Articular chondrocyte of knee joint (primary cell): ENCODE measurements around the gene CLOCK. TPM values are rescaled to one million over a fixed set of nuclear protein-coding genes. Genes with fewer than 3 reads are reported as not detected.

ENCODE experiments used
- small RNA-seq: library from RNA; depleted of rRNA; stranded (forward); fragments of <200 nt; gene quantifications from one replicate; pipeline ENCODE3, GENCODE V24; 2012
- total RNA-seq: library from RNA; depleted of rRNA; stranded (reverse); fragments of >200 nt; gene quantifications from 2 replicates; pipeline ENCODE4 v1.2.3, GENCODE V29; 2012

CLOCK gene, protein sequence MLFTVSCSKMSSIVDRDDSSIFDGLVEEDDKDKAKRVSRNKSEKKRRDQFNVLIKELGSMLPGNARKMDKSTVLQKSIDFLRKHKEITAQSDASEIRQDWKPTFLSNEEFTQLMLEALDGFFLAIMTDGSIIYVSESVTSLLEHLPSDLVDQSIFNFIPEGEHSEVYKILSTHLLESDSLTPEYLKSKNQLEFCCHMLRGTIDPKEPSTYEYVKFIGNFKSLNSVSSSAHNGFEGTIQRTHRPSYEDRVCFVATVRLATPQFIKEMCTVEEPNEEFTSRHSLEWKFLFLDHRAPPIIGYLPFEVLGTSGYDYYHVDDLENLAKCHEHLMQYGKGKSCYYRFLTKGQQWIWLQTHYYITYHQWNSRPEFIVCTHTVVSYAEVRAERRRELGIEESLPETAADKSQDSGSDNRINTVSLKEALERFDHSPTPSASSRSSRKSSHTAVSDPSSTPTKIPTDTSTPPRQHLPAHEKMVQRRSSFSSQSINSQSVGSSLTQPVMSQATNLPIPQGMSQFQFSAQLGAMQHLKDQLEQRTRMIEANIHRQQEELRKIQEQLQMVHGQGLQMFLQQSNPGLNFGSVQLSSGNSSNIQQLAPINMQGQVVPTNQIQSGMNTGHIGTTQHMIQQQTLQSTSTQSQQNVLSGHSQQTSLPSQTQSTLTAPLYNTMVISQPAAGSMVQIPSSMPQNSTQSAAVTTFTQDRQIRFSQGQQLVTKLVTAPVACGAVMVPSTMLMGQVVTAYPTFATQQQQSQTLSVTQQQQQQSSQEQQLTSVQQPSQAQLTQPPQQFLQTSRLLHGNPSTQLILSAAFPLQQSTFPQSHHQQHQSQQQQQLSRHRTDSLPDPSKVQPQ
- 51.9 and 57.1 TPM in 2 replicates for total RNA-seq

GRCh38 chr4:55546756-55547465 is at the start of gene CLOCK:
TSS of gene CLOCK (minus strand) at chr4:55546909. CDS start at chr4:55482785, 64,124 bp downstream.

DNA sequence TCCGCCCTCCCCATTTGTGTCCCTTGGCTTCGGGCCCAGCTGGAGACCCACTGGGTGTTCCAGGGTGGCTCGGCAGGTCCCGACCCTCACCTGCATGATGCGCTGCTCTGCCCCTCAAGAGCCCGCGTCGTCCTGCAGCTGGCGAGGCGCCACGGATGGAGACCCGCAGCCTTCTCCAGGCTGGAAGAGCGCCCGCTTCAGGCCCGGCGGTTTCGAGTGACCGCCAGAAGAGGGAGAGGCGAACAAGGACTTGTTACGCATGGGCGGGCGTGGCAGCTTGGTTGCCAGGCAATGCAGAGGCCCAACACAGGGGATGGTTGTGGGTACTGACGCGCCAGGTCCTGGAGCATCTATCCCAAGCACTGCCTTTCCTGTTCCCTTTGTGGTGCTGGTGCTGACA is 45.3 kb upstream of the CLOCK start, which contains the start of gene PDCL2:
TSS of gene PDCL2 (minus strand) at position 232 of the 400 bp plus-strand sequence. CDS start at position 96, 136 bp downstream.

DNA sequence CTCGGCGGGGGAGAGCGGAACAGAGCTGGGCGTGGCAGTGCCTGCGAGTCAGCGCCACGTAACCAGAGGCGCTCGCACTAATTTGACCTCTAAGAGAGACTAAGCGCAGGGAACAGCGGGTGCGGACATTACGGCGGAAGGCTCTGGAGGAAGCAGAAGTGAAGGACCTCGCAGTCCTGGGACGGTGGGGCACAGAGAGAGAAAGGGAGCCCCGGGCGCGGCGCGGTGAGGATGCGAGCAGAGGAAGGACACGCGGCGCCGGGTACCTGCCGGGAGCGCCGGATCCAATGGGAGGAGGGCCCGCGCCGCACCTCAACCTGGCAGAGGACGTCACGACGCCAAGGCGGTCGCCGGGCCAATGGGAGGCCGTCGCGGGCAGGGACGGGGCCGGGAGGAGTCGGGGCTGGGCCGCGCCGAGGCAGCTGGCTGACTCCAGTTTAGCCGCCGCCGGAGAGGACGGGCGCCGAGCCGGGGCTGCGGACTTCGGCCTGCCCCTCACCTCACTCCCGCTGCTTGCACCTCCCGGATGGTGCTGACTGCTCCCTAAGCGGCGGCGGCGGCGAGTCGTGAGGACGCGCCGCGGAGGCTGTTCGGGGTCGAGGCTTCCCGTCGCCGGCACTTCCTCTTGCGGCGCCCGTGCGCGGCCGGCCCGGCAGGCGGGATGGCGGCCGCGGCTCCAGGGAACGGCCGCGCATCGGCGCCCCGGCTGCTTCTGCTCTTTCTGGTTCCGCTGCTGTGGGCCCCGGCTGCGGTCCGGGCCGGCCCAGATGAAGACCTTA is 151.0 kb downstream of the CLOCK start, which contains the start of gene TMEM165:
TSS of gene TMEM165 (plus strand) at position 429 of the 779 bp plus-strand sequence. CDS start at position 662, 233 bp downstream.

Small RNA genes lying within 50 kb of the gene (small RNA-seq; reads per million reads assigned to genes)
- not detected for gene RF00019

Other genes with a start within 250 kb of the CLOCK start
- gene SRD5A3, start 200.7 kb downstream of the CLOCK start, total RNA-seq = 10.4 and 15.7 TPM in 2 replicates
- gene TMEM165, start 151.0 kb downstream of the CLOCK start, total RNA-seq = 216 and 235 TPM in 2 replicates
- not detected in 2 replicates for gene PDCL2, start 45.3 kb upstream of the CLOCK start, total RNA-seq
- gene NMU, start 89.4 kb upstream of the CLOCK start, total RNA-seq = 0.13 and 0.22 TPM in 2 replicates